Heart left ventricle (tissue), 16 donors: ENCODE data around the gene CXCR5. TPM values are rescaled to one million over a fixed set of nuclear protein-coding genes. Genes with fewer than 3 reads are reported as not detected.
A peak's percentile ranks its signal among the peaks of the same experiment; 100 is the strongest.

Source experiments
- ATAC-seq, 4 donors: fragments of 200-7000 bp; cut with Tn5 transposase; one replicate each; pipeline ENCODE4 v1.9.1; 2020 to 2022; ENCODE audit warnings: moderate library complexity in 4 of 4, mild to moderate bottlenecking in 3 of 4, moderate number of reproducible peaks in 1 of 4
- DNase-seq, 5 donors: peaks; one replicate each; pipeline ENCODE4 v3.0.0-alpha.2; 2020
- H3K27ac ChIP-seq, 12 donors: fragments of 200-600 bp; sonication (generic) in 4 of 12; one replicate each; pipeline versions ENCODE4 v1.5.0 to v1.8.0; 2016 to 2022; ENCODE audit warnings: mild to moderate bottlenecking in 2 of 12
- H3K27me3 ChIP-seq, 9 donors: fragments of 200-600 bp; sonication (generic) in 2 of 9; one replicate each; pipeline versions ENCODE4 v1.5.1 to v1.8.0; 2016 to 2022; ENCODE audit warnings: mild to moderate bottlenecking in 3 of 9
- H3K36me3 ChIP-seq, 9 donors: fragments of 200-600 bp; sonication (generic) in 2 of 9; one replicate each; pipeline versions ENCODE4 v1.5.0 to v1.8.0; 2018 to 2022; ENCODE audit warnings: mild to moderate bottlenecking in 2 of 9
- H3K4me1 ChIP-seq, 12 donors: fragments of 200-600 bp; sonication (generic) in 4 of 12; one replicate each; pipeline versions ENCODE4 v1.5.0 to v1.8.0; 2016 to 2022; ENCODE audit warnings: mild to moderate bottlenecking in 3 of 12
- H3K4me3 ChIP-seq, 12 donors: fragments of 200-600 bp; sonication (generic) in 4 of 12; one replicate each; pipeline versions ENCODE4 v1.5.0 to v1.8.0; 2017 to 2022; ENCODE audit warnings: mild to moderate bottlenecking in 9 of 12, moderate library complexity in 4 of 12
- H3K9me3 ChIP-seq, 12 donors: fragments of 200-600 bp; sonication (generic) in 4 of 12; one replicate each; pipeline versions ENCODE4 v1.5.0 to v1.8.0; 2016 to 2022; ENCODE audit warnings: mild to moderate bottlenecking in 1 of 12
- CTCF ChIP-seq, 12 donors: fragments of 200-600 bp; sonication (generic) in 4 of 12; IDR thresholded peaks; one replicate each; pipeline versions ENCODE4 v1.5.0 to v1.8.0; 2018 to 2022; ENCODE audit warnings: antibody characterized with exemption in 12 of 12, mild to moderate bottlenecking in 5 of 12
- POLR2A ChIP-seq, 2 donors: fragments of 450-650 bp; IDR thresholded peaks; one replicate each; pipeline ENCODE4 v1.6.1; 2017; ENCODE audit warnings: antibody characterized with exemption in 2 of 2, mild to moderate bottlenecking in 2 of 2, moderate library complexity in 2 of 2
- WGBS, 4 donors: extraction: QIAGEN DNeasy Blood & Tissue Kit in 2 of 4; methylation state at CpG; one replicate each; pipeline versions ENCODE4 v1.1.5 to v1.1.7; 2013 to 2018; 5-methylcytosine and 5-hydroxymethylcytosine counted together
- intact Hi-C, 10 donors: fragments of 100-400 bp; cut with DNase I; formaldehyde crosslinking; loops; one replicate each; pipeline versions ENCODE4 v1.11.1 to v1.14.2; 2022
- polyA plus RNA-seq, 2 donors: library from polyadenylated mRNA; stranded (reverse); fragments of 200-250 nt; gene quantifications; one replicate each; pipeline ENCODE4 v1.2.3, GENCODE V29; 2013
- total RNA-seq, 9 donors: library from RNA; depleted of rRNA in 2 of 9; stranded (reverse); fragments of >200 nt in 2 of 9; fragmentation: NEBNext Ultra II Directional in 3 of 9; extraction: Animal tissue kit (Norgen Biotek cat#: 25700) in 3 of 9; gene quantifications; one replicate each; pipeline versions ENCODE4 v1.1.0 to v1.2.4, GENCODE V29; 2016 to 2023
- donor health status: ischemic (EF 13 %, LVEDD 7.1; RV severe dilation, severe dysfunction).
- donor health status: healthy with polysubstance abuse.
- donor health status: DM: no; HTN: yes; CAD: no.
- donor health status: DM: no; HTN: no; CAD: no.
- donor health status: ischemic (EF 25% LVEDD 6.9; RV normal size, moderate dysfunction).
- donor health status: ischemic (EF 25% LVEDD 5.7; RV mildly dilated, moderate dysfunction).
- donor health status: healthy.
- donor health status: DM: yes; HTN: yes; CAD: no.
- donor health status: ischemic (EF 35%, LVEDD 5.7; RV mildly dilated, moderate dysfunction).
- donor health status: nonischemic (EF 11% LVEDD 7.7; RV severe dilation, severe dysfunction).
- donor health status: DM: yes; HTN: yes; CAD: no.
- donor health status: PGD.
- donor health status: ischemic (EF 29% LVEDD 5.4; RV normal size, mild dysfunction).
- donor health status: nonischemic (EF 23%, LVEDD 6.1; RV moderate dilation, normal function).

Gene CXCR5
- total and polyA plus RNA-seq, 11 donors, result 0.11 to 0.27 (median 0.25) TPM; not detected in 8

- 35 to 41% (median 37%) methylated on average over 20 to 21 of the region's 21 CpGs for WGBS, 4 donors
- H3K36me3 ChIP-seq, result peaks cover 0 to 35% (median 29%) of the 10 kb centered on the region in 9 donors
- TF ChIP-seq POLR2A (IDR thresholded peaks at IDR 0.05) (no peak), CTCF (IDR thresholded peaks at IDR 0.05) (no peak)
- no peak for DNase-seq
- intact Hi-C loops, result loop anchor here in 8 of 10 donors (1.0 to 10.0 kb wide), 9 partner anchors 12 to 193 kb away; partner anchors contain the start of genes UPK2 (in 3 of the 8), BCL9L (in 1 of the 8), DDX6 (in 1 of the 8) and DPAGT1 (in 1 of the 8)
- peak overlapping the region; percentile 1 to 59 (median 46) for H3K4me3 ChIP-seq
- peaks cover 24 to 85% (median 81%) of the 10 kb centered on the region in 12 donors for H3K4me1 ChIP-seq
- ATAC-seq, result peak in 2 of 4 donors; percentile 0 to 1
- H3K27ac ChIP-seq, result peak overlapping the region; percentile 87 to 100 (median 95)
- no peaks in the 10 kb centered on the region for H3K27me3 ChIP-seq
- H3K9me3 ChIP-seq, result no peaks in the 10 kb centered on the region
Measured at GRCh38 chr11:118909619-118910308, 26.1 kb downstream of the CXCR5 start.

GRCh38 chr11:118910309-118911112, 26.8 kb downstream of the CXCR5 start:
- Histone ChIP-seq H3K4me1 (peaks cover 27 to 92% (median 88%) of the 10 kb centered on the region in 12 donors), H3K27me3 (no peaks in the 10 kb centered on the region), H3K27ac (peak overlapping the region; percentile 87 to 100 (median 95)), H3K36me3 (peaks cover 0 to 28% (median 22%) of the 10 kb centered on the region in 9 donors), H3K9me3 (no peaks in the 10 kb centered on the region), H3K4me3 (peak overlapping the region in 11 of 12 donors; percentile 20 to 59 (median 47))
- DNase-seq, result peak; percentile 78 to 88 (median 86)
- 8 to 22% (median 12%) methylated on average over 20 to 67 of the region's 67 CpGs for WGBS, 4 donors
- intact Hi-C loops, result loop anchor here in 1 of 10 donors (5.0 kb wide), 1 partner anchor 192 kb away; the partner anchor contains the start of gene DPAGT1
- ATAC-seq, result peak in 3 of 4 donors; percentile 20 to 47 (median 35)
- TF ChIP-seq POLR2A (IDR thresholded peaks at IDR 0.05), result peak in 1 of 2 donors; percentile 28
- peak in 1 of 12 donors; percentile 6 for TF ChIP-seq CTCF (IDR thresholded peaks at IDR 0.05)

- Histone ChIP-seq H3K4me1 (peaks cover 33 to 100% (median 94%) of the 10 kb centered on the region in 12 donors), H3K9me3 (no peaks in the 10 kb centered on the region), H3K27ac (peak overlapping the region; percentile 65 to 100 (median 95)), H3K27me3 (no peaks in the 10 kb centered on the region), H3K4me3 (peak overlapping the region in 10 of 12 donors; percentile 33 to 59 (median 48)), H3K36me3 (peaks cover 0 to 20% (median 14%) of the 10 kb centered on the region in 9 donors)
- WGBS, 4 donors, result 28 to 40% (median 36%) methylated on average over 8 to 21 of the region's 21 CpGs
- ATAC-seq (peak in 1 of 4 donors; percentile 2), DNase-seq (peak in 2 of 5 donors; percentile 60 to 66)
- TF ChIP-seq CTCF (IDR thresholded peaks at IDR 0.05) (no peak), POLR2A (IDR thresholded peaks at IDR 0.05) (no peak)
- intact Hi-C loops, result loop anchor here in 1 of 10 donors (5.0 kb wide), 1 partner anchor 191 kb away; the partner anchor contains the start of gene DPAGT1
Measured at GRCh38 chr11:118911113-118911879, 27.6 kb downstream of the CXCR5 start.
